Measurements from ENCODE around the gene ABI3BP. TPM values are rescaled to one million over a fixed set of nuclear protein-coding genes. Genes with fewer than 3 reads are reported as not detected.

The ABI3BP gene
- polyA plus RNA-seq, 1 of the 3 experiments (the other 2 are of a cell fraction) = 8.4 TPM

DNA sequence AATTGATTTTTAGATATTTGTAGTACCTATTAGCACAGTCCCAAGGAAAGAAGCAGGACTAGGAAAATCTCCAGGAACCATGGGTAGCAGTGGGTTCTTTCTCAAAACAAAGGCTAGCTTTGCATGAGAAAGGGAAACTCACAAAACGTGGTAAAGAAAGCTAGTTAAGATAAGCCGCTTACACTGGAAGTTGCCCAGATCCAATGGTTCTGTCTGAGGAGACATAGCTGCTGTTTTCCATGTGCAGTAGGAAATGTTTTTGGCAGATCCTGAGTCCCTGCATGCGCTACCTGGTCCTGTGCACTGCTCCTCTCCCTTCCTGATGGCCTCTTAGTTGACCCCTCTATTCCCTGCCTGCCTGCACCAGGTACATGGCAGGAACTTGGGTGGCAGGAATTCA is 223.5 kb downstream of the ABI3BP start:
- no peaks in the 10 kb centered on the region for H3K4me1 ChIP-seq (ENCODE audit: control insufficient read depth in 1 of 2, insufficient read depth in 2 of 2, low read depth in 1 of 2, low read length in 1 of 2)
- no peak overlapping the region for H3K4me3 ChIP-seq (ENCODE audit: low read depth in 2 of 2, low read length in 1 of 2)
- TF ChIP-seq RXRA (IDR thresholded peaks at IDR 0.05; ENCODE audit: borderline replicate concordance, low read depth) = no peak
- TF ChIP-seq, protein P1, sequence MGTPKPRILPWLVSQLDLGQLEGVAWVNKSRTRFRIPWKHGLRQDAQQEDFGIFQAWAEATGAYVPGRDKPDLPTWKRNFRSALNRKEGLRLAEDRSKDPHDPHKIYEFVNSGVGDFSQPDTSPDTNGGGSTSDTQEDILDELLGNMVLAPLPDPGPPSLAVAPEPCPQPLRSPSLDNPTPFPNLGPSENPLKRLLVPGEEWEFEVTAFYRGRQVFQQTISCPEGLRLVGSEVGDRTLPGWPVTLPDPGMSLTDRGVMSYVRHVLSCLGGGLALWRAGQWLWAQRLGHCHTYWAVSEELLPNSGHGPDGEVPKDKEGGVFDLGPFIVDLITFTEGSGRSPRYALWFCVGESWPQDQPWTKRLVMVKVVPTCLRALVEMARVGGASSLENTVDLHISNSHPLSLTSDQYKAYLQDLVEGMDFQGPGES (IDR thresholded peaks at IDR 0.05; ENCODE audit: low read depth, low read length) = no peak
- no peak for TF ChIP-seq NFIC (IDR thresholded peaks at IDR 0.05; ENCODE audit: borderline replicate concordance)
- TF ChIP-seq, protein P2, sequence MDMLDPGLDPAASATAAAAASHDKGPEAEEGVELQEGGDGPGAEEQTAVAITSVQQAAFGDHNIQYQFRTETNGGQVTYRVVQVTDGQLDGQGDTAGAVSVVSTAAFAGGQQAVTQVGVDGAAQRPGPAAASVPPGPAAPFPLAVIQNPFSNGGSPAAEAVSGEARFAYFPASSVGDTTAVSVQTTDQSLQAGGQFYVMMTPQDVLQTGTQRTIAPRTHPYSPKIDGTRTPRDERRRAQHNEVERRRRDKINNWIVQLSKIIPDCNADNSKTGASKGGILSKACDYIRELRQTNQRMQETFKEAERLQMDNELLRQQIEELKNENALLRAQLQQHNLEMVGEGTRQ (IDR thresholded peaks at IDR 0.05; ENCODE audit: borderline replicate concordance, low read depth, low read length) = no peak
- TF ChIP-seq RCOR1 (IDR thresholded peaks at IDR 0.05; ENCODE audit: low read length) = no peak
- TF ChIP-seq CTCF (IDR thresholded peaks at IDR 0.05) = no peak
- no peak for TF ChIP-seq TCF12 (IDR thresholded peaks at IDR 0.05)
- TF ChIP-seq PBX3 (IDR thresholded peaks at IDR 0.05) = no peak
- no peak for TF ChIP-seq SIN3A (IDR thresholded peaks at IDR 0.05; ENCODE audit: borderline replicate concordance, low read depth, low read length)
- TF ChIP-seq FOXM1 (IDR thresholded peaks at IDR 0.05; ENCODE audit: low read depth) = no peak
- no peak for TF ChIP-seq RAD21 (IDR thresholded peaks at IDR 0.05; ENCODE audit: low read length)
- TF ChIP-seq FOSL2 (IDR thresholded peaks at IDR 0.05; ENCODE audit: borderline replicate concordance, low read depth) = no peak
- TF ChIP-seq GATA2 (CRISPR knock-in tag; IDR thresholded peaks at IDR 0.05) = no peak
- no peak for TF ChIP-seq JUND (IDR thresholded peaks at IDR 0.05)
- no peak for TF ChIP-seq YY1 (IDR thresholded peaks at IDR 0.05; ENCODE audit: low read depth)
- no peak for TF ChIP-seq RFX5 (IDR thresholded peaks at IDR 0.05; ENCODE audit: low read length)
- TF ChIP-seq NRF1 (IDR thresholded peaks at IDR 0.05; ENCODE audit: low read depth, low read length) = no peak
- no peak for TF ChIP-seq TAF1 (IDR thresholded peaks at IDR 0.05; ENCODE audit: borderline replicate concordance, low read depth, low read length)
- TF ChIP-seq, protein P3, sequence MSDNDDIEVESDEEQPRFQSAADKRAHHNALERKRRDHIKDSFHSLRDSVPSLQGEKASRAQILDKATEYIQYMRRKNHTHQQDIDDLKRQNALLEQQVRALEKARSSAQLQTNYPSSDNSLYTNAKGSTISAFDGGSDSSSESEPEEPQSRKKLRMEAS (IDR thresholded peaks at IDR 0.05; ENCODE audit: low read depth) = no peak
- no peak for TF ChIP-seq GABPA (IDR thresholded peaks at IDR 0.05; ENCODE audit: low read depth)
- no peaks in the 10 kb centered on the region for H4K20me1 ChIP-seq (ENCODE audit: insufficient read depth)
- H3K36me3 ChIP-seq (replicated peaks in 1 of 2; ENCODE audit: control insufficient read depth in 1 of 2, insufficient read depth in 2 of 2, low read length in 1 of 2) = no peaks in the 10 kb centered on the region
- ChIA-PET POLR2A (no interaction called here), CTCF (interaction anchor here (2.4 kb wide), 1 partner anchor 427 kb away, joined by 7 read pairs; no protein-coding TSS in a partner anchor)
- H3F3A ChIP-seq (replicated peaks; ENCODE audit: insufficient read depth) = no peaks in the 10 kb centered on the region
- H3K9me2 ChIP-seq = no peaks in the 10 kb centered on the region
- no peak overlapping the region for H3K4me2 ChIP-seq
- DNase-seq = no peak
- no peaks in the 10 kb centered on the region for H3K79me2 ChIP-seq (ENCODE audit: insufficient read depth)
- no peak overlapping the region for H2AFZ ChIP-seq (ENCODE audit: low read depth)
- no peaks in the 10 kb centered on the region for H3K9me3 ChIP-seq
- no peak overlapping the region for H3K9ac ChIP-seq
- H3K27ac ChIP-seq (ENCODE audit: low read depth in 2 of 2, low read length in 1 of 2) = no peak overlapping the region
- 81% methylated on average over 3 of the region's 3 CpGs for WGBS (ENCODE audit: low lambda C conversion rate)
- H3K27me3 ChIP-seq (ENCODE audit: insufficient read depth) = no peaks in the 10 kb centered on the region
